HuH-7 (cell line): ENCODE results near the gene FAM89A.
A peak's percentile ranks its signal among the peaks of the same experiment; 100 is the strongest.
"Not testable (repeated sequence)": the region's sequence is repeated elsewhere in the genome, so short reads cannot be mapped to it uniquely, and the experiment has no call there.

Experiments used
- DNase-seq: peaks from one replicate; pipeline ENCODE4 v3.0.0; 2011; ENCODE audit warnings: low spot score

Gene FAM89A

GRCh38 chr1:230987448-230987847, 52.6 kb downstream of the FAM89A start:
- DNase-seq = no peak

GRCh38 chr1:230986976-230987375, 53.1 kb downstream of the FAM89A start:
- DNase-seq = no peak

- DNase-seq = no peak
These were observed 54.3 kb downstream of the FAM89A start for GRCh38 chr1:230985711-230986110.

GRCh38 chr1:230984622-230985515, 55.2 kb downstream of the FAM89A start:
- DNase-seq = not testable (repeated sequence)

- DNase-seq = no peak
These were observed 56.2 kb downstream of the FAM89A start for GRCh38 chr1:230983811-230984210.

GRCh38 chr1:230982696-230983095, 57.4 kb downstream of the FAM89A start:
- DNase-seq = no peak

GRCh38 chr1:230979952-230980351, 60.1 kb downstream of the FAM89A start:
- no peak for DNase-seq

- no peak for DNase-seq
These were observed 60.7 kb downstream of the FAM89A start for GRCh38 chr1:230979389-230979716.

- DNase-seq = peak; percentile 96
These were observed 61.3 kb downstream of the FAM89A start, which contains the start of the genes ARV1 and TTC13 for GRCh38 chr1:230978491-230979388. TSS of gene ARV1 (plus strand) at chr1:230979094. CDS start at chr1:230979106, 12 bp downstream. TSS of gene TTC13 (minus strand) at chr1:230978861. CDS start at chr1:230978830, 31 bp downstream.

- peak; percentile 23 for DNase-seq
These were observed 62.1 kb downstream of the FAM89A start for GRCh38 chr1:230977761-230978490.

GRCh38 chr1:230976825-230977747, 63.0 kb downstream of the FAM89A start:
- no peak for DNase-seq

- no peak for DNase-seq
These were observed 63.7 kb downstream of the FAM89A start for GRCh38 chr1:230976360-230976759.

- DNase-seq = no peak
These were observed 64.4 kb downstream of the FAM89A start for GRCh38 chr1:230975636-230976035.

- no peak for DNase-seq
These were observed 67.2 kb downstream of the FAM89A start for GRCh38 chr1:230972855-230973271.

- no peak for DNase-seq
These were observed 68.3 kb downstream of the FAM89A start for GRCh38 chr1:230971771-230972170.

GRCh38 chr1:230970432-230970831, 69.6 kb downstream of the FAM89A start:
- no peak for DNase-seq
